T-helper 2 cell treated with Interferon-gamma antibody and Interleukin-4, amounts not matched to agents 5 μg/mL and 100 μg/mL, for 36 hours (primary cell): ENCODE results near the gene ALAS1.

ENCODE experiments used
- DNase-seq: peaks from one replicate; pipeline ENCODE4 v3.0.0; 2021; ENCODE audit warnings: low spot score
- H3K27ac Mint-ChIP-seq: one replicate; pipeline ENCODE4 v1.8.0; 2021; ENCODE audit warnings: mild to moderate bottlenecking, mixed read lengths
- H3K27me3 Mint-ChIP-seq: one replicate; pipeline ENCODE4 v1.8.0; 2021; ENCODE audit warnings: low read depth, mixed read lengths
- H3K36me3 Mint-ChIP-seq: one replicate; pipeline ENCODE4 v1.8.0; 2021; ENCODE audit warnings: low read depth, mixed read lengths
- H3K4me1 Mint-ChIP-seq: one replicate; pipeline ENCODE4 v1.8.0; 2021; ENCODE audit warnings: low read depth, mixed read lengths
- H3K4me3 Mint-ChIP-seq: one replicate; pipeline ENCODE4 v1.8.0; 2022; ENCODE audit warnings: mild to moderate bottlenecking, moderate library complexity, mixed read lengths
- H3K9me3 Mint-ChIP-seq: one replicate; pipeline ENCODE4 v1.8.0; 2021; ENCODE audit warnings: mixed read lengths

ALAS1 gene

DNA sequence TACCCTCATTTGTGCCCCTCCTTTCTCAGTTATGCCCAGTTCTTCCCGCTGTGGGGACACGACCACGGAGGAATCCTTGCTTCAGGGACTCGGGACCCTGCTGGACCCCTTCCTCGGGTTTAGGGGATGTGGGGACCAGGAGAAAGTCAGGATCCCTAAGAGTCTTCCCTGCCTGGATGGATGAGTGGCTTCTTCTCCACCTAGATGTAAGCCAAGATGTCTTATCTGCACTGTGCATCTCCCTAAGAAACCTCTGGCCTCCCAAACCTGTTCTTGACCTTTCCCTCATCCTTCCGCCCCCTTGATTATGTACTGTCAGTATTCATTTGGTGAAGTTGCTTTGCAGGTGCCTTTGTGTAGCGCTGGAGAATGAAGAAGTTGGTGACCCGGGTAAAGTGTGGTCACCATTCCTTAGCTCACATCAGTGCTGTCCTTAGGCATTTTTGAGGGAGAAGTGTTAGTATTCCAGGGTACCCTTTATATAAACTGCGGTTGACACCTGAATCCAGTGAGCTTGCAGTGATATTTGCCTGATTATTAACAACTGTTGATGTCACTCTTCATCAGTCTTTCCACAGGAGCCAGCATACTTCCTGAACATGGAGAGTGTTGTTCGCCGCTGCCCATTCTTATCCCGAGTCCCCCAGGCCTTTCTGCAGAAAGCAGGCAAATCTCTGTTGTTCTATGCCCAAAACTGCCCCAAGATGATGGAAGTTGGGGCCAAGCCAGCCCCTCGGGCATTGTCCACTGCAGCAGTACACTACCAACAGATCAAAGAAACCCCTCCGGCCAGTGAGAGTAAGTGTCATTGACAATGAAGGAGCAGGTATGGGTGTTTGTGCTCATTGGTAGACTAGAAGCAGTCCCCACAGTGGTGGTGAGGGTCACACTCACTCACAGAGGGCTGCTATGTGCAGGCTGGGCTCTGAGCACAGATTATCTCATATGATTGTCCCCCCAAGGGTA is 966 bp downstream of the ALAS1 start:
- peaks cover 46% of the 10 kb centered on the region for H3K36me3 Mint-ChIP-seq
- peaks cover 50% of the 10 kb centered on the region for H3K4me1 Mint-ChIP-seq
- H3K4me3 Mint-ChIP-seq = peak overlapping the region; percentile 99
- no peak for DNase-seq
- H3K9me3 Mint-ChIP-seq = no peaks in the 10 kb centered on the region
- H3K27ac Mint-ChIP-seq = peak overlapping the region; percentile 94
- H3K27me3 Mint-ChIP-seq = no peaks in the 10 kb centered on the region

DNA sequence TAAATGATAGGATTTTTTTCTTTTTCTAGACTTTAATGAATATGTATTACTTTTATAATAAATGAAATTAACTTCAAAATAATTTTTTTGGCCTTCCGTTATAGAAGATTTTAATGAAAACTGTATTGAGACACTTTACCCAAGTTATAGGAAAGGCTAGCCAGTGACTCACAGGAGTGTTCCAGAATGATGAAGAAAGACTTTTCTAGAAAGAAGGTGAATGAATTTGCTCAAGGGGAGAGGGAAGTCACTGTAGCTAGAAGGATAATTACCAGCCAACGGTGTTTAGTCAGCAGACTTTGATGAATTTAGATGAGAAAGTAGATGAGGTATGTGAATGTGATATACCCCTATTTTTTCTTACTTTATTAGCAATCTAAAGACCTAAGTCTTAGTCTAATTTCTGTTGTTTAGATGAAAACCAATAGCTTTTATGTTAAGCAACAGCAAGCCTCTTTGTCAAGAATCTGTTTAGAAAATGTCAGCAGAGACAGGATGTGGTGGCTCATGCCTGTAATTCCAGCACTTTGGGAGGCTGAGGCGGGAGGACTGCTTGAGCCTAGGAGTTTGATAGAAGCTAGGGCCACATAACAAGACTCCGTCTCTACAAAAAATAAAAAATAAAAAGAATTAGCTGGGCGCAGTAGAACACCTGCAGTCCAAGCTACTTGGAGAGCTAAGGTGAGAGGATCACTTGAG is 3.2 kb downstream of the ALAS1 start:
- no peak for DNase-seq
- Mint-ChIP-seq H3K4me3 (no peak overlapping the region), H3K27me3 (no peaks in the 10 kb centered on the region), H3K9me3 (no peaks in the 10 kb centered on the region), H3K27ac (peak overlapping the region; percentile 16), H3K4me1 (peaks cover 58% of the 10 kb centered on the region), H3K36me3 (peaks cover 68% of the 10 kb centered on the region)

GRCh38 chr3:52202384-52203077 is 4.6 kb downstream of the ALAS1 start:
- Mint-ChIP-seq H3K27me3 (no peaks in the 10 kb centered on the region), H3K4me1 (peaks cover 50% of the 10 kb centered on the region), H3K4me3 (no peak overlapping the region), H3K36me3 (peaks cover 80% of the 10 kb centered on the region), H3K27ac (peak overlapping the region; percentile 56), H3K9me3 (no peaks in the 10 kb centered on the region)
- no peak for DNase-seq

GRCh38 chr3:52203701-52204100 is 5.7 kb downstream of the ALAS1 start:
- no peak for DNase-seq
- Mint-ChIP-seq H3K9me3 (no peaks in the 10 kb centered on the region), H3K27me3 (no peaks in the 10 kb centered on the region), H3K36me3 (peaks cover 89% of the 10 kb centered on the region), H3K4me1 (peaks cover 44% of the 10 kb centered on the region), H3K4me3 (no peak overlapping the region), H3K27ac (no peak overlapping the region)

DNA sequence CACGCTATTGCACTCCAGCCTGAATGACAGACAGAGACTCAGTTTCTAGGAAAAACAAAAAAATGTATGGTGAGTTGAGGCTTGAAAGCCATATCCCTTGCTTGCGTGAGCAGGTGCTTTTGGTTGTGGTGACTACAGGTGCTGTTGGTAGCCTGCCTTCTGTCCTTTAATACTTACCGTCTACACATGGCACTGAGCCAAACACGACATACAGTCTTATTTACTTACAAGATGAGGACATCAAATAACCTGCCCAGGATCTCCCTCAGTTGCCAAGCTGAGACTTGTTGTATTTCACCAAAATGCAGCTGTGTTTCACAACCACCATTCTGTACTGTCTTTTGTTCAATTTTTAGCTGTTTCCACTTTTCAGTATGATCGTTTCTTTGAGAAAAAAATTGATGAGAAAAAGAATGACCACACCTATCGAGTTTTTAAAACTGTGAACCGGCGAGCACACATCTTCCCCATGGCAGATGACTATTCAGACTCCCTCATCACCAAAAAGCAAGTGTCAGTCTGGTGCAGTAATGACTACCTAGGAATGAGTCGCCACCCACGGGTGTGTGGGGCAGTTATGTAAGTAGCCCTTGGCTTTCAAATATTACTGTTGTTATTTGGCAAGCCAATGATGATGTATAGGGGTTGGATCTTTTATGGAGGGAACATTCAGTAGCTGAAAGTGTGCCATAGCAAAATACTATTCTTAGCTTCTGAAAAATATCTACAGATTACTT is 6.5 kb downstream of the ALAS1 start:
- H3K36me3 Mint-ChIP-seq = peaks cover 88% of the 10 kb centered on the region
- H3K4me3 Mint-ChIP-seq = no peak overlapping the region
- peaks cover 37% of the 10 kb centered on the region for H3K4me1 Mint-ChIP-seq
- no peaks in the 10 kb centered on the region for H3K27me3 Mint-ChIP-seq
- H3K27ac Mint-ChIP-seq = no peak overlapping the region
- H3K9me3 Mint-ChIP-seq = no peaks in the 10 kb centered on the region
- peak; percentile 23 for DNase-seq

GRCh38 chr3:52205727-52206372 is 7.9 kb downstream of the ALAS1 start:
- Mint-ChIP-seq H3K27me3 (no peaks in the 10 kb centered on the region), H3K9me3 (no peaks in the 10 kb centered on the region), H3K4me3 (no peak overlapping the region), H3K36me3 (peaks cover 92% of the 10 kb centered on the region), H3K4me1 (peaks cover 31% of the 10 kb centered on the region), H3K27ac (peak overlapping the region; percentile 36)
- DNase-seq = no peak

DNA sequence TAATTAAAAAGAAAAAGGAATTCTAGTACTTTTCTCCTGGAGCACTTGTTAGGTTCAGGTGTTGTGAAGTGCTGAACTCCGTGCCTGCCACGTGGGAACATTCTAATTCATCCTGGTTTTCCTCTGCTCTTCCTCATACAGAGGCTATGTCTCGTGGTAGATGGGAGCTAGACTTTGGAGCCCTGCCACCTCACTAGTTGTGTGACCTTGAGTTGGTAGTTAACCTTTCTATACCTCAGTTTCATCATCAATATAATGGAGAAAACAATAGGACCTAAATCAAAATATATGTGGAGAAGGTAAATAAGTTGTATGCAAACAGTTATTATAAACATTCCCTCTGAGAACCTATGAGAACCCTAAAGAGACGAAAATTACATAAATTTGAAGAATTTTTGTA is 10.6 kb downstream of the ALAS1 start:
- no peaks in the 10 kb centered on the region for H3K27me3 Mint-ChIP-seq
- no peak for DNase-seq

GRCh38 chr3:52210037-52210436 is 12.1 kb downstream of the ALAS1 start:
- DNase-seq = no peak
- Mint-ChIP-seq H3K27me3 (no peaks in the 10 kb centered on the region), H3K4me3 (no peak overlapping the region), H3K4me1 (peaks cover 10% of the 10 kb centered on the region), H3K27ac (no peak overlapping the region), H3K9me3 (no peaks in the 10 kb centered on the region), H3K36me3 (peaks cover 84% of the 10 kb centered on the region)

More for the DNA sequence above, 10.6 kb downstream of the ALAS1 start:
- Mint-ChIP-seq H3K36me3 (peaks cover 86% of the 10 kb centered on the region), H3K4me3 (no peak overlapping the region), H3K9me3 (no peaks in the 10 kb centered on the region), H3K4me1 (peaks cover 14% of the 10 kb centered on the region), H3K27ac (no peak overlapping the region)

GRCh38 chr3:52210550-52211046 is 12.6 kb downstream of the ALAS1 start:
- H3K27ac Mint-ChIP-seq = no peak overlapping the region
- no peaks in the 10 kb centered on the region for H3K9me3 Mint-ChIP-seq
- DNase-seq = no peak
- peaks cover 10% of the 10 kb centered on the region for H3K4me1 Mint-ChIP-seq
- no peak overlapping the region for H3K4me3 Mint-ChIP-seq
- H3K27me3 Mint-ChIP-seq = no peaks in the 10 kb centered on the region
- H3K36me3 Mint-ChIP-seq = peaks cover 84% of the 10 kb centered on the region

DNA sequence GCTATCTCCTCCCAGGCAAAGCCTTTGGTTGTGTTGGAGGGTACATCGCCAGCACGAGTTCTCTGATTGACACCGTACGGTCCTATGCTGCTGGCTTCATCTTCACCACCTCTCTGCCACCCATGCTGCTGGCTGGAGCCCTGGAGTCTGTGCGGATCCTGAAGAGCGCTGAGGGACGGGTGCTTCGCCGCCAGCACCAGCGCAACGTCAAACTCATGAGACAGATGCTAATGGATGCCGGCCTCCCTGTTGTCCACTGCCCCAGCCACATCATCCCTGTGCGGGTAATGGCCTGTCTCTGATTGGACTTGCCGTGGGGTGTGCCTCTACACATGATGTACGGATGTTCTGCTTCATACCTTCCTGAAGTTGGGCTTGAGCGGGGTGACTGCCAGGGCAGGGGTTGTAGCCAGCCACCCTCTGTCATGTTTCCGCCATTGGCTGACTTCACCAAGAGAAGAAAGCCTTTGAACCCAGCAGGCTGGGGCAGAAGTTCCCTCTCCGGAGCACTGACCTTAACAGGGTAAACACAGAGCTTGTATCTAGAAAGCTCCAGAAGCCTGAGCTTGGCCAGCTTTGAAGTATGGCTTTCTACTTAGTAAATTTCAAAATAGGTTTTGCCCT is 13.4 kb downstream of the ALAS1 start:
- H3K27me3 Mint-ChIP-seq = no peaks in the 10 kb centered on the region
- DNase-seq = no peak
- H3K27ac Mint-ChIP-seq = no peak overlapping the region
- no peaks in the 10 kb centered on the region for H3K9me3 Mint-ChIP-seq
- H3K4me1 Mint-ChIP-seq = peaks cover 9% of the 10 kb centered on the region
- no peak overlapping the region for H3K4me3 Mint-ChIP-seq
- peaks cover 79% of the 10 kb centered on the region for H3K36me3 Mint-ChIP-seq

GRCh38 chr3:52213005-52213404 is 15.0 kb downstream of the ALAS1 start:
- H3K9me3 Mint-ChIP-seq = no peaks in the 10 kb centered on the region
- DNase-seq = no peak
- H3K4me1 Mint-ChIP-seq = peaks cover 22% of the 10 kb centered on the region
- no peaks in the 10 kb centered on the region for H3K27me3 Mint-ChIP-seq
- H3K27ac Mint-ChIP-seq = no peak overlapping the region
- peaks cover 69% of the 10 kb centered on the region for H3K36me3 Mint-ChIP-seq
- H3K4me3 Mint-ChIP-seq = no peak overlapping the region

DNA sequence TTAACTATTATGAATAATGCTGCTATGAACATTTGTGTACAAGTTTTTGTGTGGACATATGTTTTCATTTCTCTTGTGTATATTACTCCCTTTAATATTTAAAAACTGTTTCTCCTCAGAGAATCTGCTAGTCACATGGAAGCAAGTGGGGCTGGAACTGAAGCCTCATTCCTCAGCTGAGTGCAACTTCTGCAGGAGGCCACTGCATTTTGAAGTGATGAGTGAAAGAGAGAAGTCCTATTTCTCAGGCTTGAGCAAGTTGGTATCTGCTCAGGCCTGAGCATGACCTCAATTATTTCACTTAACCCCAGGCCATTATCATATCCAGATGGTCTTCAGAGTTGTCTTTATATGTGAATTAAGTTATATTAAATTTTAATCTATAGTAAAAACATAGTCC is 15.9 kb downstream of the ALAS1 start:
- H3K4me1 Mint-ChIP-seq = peaks cover 30% of the 10 kb centered on the region
- H3K27ac Mint-ChIP-seq = no peak overlapping the region
- no peaks in the 10 kb centered on the region for H3K27me3 Mint-ChIP-seq
- no peak for DNase-seq
- H3K9me3 Mint-ChIP-seq = no peaks in the 10 kb centered on the region
- H3K4me3 Mint-ChIP-seq = no peak overlapping the region
- peaks cover 60% of the 10 kb centered on the region for H3K36me3 Mint-ChIP-seq
